Hematopoietic multipotent progenitor cell treated with erythropoietin and hydrocortisone succinate and interleukin-3 and kit ligand, for 17 days (in vitro differentiated cells): ENCODE results near the gene NPVF.
A peak's percentile ranks its signal among the peaks of the same experiment; 100 is the strongest.

ENCODE experiments used
- DNase-seq: peaks from one replicate; pipeline ENCODE4 v3.0.0-alpha.2; 2015; ENCODE audit warnings: low spot score

Gene NPVF, protein sequence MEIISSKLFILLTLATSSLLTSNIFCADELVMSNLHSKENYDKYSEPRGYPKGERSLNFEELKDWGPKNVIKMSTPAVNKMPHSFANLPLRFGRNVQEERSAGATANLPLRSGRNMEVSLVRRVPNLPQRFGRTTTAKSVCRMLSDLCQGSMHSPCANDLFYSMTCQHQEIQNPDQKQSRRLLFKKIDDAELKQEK

DNA sequence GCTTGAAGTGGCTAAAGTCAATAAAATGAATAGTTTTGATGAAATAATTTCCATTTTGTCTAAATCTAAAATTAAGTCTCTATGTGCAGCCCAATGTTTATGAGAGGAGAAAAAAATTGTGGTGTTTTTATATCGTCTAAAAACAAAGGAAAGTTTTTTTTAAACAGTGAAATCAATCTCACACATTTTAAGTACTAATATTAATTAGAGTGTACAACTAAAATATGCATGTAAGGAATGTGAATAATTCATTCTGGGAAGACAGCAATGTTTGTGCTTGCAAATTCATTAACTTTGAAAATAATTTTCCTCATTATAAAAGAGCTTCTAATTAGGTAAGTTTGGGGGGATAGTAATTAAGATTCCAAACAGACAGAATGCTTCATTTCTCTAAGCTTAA, at the start of gene NPVF:
TSS of gene NPVF (minus strand) at position 101 of the 400 bp plus-strand sequence. CDS start at position 54, 47 bp downstream.
- DNase-seq: no peak

DNA sequence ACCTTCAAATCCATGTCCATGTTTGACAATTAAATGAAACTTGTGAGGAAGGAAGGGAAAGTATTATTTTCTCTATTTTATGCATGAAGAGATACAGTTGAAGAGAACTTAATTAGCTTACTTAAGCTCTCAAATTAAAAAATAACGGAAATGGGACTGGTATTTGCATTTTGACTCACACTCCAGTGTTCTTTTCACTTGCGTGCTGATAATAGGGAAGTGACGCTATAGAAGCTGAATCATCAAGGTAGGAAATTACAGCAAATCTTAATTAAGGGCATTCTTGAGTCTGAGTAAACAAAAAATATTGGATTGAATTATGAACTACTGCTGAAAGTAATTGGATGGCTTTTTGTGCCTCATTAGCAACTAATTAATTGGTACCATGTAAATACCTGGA, 44.0 kb upstream of the NPVF start:
- no peak for DNase-seq

DNA sequence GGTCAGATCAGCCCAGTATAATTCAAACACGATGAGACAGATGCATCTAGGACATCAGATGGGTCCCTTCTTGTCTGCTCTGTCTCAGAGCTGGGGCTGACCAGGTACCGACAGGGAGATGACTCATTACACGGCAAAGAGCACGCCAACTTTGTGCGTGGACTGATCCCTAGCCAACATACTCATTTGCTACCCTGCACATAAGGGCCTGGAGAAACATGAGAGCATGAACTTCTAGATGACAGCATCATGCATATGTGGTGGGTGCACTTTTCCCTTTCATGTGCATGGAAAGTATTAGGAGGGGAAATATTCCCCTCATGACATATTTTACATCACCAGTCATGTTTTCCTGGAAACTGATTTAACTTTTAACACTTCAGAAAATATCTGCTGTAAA, 35.1 kb upstream of the NPVF start:
- DNase-seq: no peak

DNA sequence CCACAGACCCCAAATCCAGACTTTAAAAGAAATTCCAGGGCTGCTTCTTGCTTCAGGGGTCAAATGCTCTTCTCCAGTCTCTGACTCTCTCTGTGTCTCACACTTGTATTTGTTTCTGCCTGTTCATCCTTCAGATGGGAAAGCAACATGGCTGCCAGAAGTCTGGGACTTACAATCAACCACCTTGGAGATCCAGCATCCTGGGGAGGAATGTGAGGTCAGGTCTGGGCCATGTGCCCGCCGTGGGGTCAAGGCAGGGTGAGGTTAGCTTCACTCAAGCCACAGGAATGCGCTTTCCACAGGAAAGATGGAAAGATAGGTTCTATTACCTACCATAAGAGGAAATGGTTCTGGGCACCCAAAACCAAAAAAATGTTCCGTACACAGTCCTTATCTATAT, 34.3 kb upstream of the NPVF start:
- DNase-seq: no peak

DNA sequence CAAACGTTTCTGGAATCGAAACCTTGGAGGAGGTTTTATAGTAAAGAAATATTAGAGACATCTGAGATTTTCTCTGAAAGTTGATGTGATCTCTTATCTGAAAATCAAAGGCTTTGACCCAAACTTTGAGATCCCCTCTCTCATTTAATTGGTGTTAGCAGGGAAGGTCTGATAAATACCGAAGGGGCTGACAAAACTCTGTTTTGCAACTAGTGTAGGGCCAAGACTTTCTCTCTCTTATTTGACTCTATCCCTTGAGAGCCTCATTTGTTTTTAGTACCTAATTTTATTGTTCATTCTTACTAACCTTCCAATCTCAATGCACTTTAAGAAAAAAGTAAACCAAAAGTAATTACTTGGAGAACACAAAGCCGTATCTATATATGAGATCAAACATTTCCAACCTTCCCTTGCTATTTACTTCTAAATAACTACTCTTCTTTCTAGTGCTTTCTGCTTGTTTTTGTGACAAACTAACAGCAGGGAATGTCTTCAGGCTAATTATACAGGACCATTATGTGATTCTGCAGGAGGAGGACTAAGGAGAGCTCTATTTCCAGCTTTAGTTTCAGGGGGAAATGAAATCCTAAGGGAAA, 33.4 kb upstream of the NPVF start:
- DNase-seq: no peak

DNA sequence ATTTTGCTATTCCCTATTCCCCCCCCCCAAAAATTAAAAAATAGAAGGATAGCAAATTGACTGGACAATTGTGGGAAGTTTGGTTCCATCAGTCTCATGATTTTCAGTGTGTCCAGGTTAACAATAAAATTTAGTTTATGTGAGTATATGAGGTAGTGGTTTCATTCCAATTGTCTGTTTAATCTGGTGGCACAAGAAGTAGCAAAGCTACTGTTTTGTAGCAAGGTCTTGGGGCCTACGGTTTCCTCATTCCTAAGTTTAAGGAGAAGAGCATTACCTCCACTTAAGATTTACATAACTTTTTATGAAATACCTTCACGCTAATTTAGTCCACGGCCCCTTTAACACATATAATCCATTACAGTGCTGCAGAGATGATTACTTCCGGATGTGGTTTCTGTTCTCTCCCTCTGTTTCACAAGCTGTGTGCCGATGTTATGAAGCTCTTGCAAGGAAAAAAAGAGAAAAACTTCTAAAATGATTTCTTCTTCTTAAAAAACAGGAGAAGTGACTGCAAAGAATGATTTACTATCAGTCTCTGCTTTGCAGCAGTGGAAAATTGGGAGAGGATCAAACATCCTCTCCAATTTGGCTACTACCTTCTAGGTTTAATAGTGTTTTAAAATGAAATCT, 32.7 kb upstream of the NPVF start:
- no peak for DNase-seq

DNA sequence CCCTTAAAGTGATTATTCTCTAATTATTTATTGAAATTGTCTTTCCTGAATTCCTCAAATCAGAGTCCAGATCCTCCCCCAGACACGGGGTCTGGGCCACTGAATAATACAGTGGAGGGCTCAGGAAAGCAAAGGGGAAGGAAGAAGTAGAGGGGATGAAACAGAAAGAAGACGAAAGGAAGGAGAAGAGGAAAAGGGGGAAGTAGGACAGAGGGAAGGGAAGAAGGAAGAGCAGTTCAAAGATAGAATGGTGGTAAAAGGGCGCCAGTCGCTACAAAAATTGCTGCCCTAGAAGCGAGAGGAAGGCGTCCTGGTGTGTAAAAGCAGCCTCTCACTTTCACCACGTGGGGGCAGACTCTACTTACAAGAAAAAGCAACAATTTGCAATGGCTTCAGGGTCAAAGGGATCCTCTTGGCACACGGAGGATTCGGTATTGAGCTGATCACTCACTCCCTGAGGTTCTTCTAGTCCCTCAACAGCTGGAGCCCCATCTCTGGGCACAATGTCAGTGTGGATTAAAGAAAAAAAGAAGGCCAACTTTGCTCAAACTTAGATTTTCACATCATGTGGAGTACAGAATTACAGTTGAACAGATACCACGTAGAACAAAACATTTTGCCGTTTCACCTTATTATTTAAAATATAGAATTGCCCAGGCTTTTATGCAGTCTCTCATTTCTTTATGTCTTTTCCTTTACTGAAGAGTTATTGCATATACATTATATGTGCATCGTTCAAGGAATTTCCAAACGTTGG, 31.4 kb upstream of the NPVF start:
- peak; percentile 12 for DNase-seq

DNA sequence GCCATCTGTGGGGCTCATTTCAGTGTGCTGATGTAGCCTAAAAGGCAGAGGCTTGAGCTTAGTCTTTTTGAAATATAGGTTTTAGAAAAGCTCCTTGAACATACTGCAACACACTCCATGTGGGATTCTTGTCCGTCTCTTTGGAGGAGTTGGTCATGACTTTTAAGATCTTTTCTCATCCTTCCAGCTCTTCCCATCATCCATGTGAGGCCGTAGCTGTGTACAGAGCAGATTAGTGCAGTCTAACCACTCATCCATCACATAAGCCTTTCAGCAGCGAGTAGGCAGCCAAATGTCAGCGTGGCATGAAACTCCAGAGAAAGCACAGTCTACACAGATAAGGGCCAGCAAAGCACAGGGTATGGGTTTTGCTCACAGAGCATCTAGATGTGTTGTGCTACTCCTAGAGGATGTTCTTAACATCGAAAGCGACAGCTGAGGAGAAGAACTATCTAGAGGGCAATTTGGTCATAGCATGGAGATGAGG, 28.1 kb upstream of the NPVF start:
- DNase-seq: no peak

DNA sequence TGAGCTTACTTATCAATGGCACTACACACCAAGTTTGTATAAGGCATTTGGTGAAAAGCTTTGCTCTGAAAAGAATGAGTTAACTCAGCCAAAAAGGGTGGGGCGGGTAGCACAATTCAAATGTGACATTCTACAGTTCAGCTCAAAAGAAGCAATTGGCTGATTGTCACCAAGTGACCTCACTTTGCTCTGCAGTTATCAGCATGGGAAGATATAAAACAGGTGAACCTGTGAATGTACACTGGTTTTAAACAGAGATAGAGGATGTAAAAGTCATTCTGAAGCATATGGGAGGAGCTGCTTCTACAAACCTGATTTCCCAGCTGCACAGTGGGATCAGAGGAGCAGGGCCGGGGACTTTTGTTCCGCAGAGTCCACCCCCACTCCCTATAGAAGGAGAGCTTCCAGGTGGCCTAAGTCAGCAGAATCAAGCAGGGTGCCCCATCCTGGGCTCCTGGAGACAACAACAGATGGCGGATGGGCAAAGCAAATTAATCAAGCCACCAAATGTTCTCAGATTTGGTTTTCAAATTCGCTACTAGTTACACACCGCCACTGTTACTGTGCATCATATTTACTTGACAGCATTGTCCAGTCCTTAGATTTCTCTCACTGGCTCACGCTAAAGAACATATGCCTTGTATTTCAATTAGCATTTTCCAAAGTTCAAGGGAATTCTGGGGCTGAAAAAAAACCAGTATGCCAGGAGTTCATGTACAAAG, 27.5 kb upstream of the NPVF start:
- DNase-seq: no peak

DNA sequence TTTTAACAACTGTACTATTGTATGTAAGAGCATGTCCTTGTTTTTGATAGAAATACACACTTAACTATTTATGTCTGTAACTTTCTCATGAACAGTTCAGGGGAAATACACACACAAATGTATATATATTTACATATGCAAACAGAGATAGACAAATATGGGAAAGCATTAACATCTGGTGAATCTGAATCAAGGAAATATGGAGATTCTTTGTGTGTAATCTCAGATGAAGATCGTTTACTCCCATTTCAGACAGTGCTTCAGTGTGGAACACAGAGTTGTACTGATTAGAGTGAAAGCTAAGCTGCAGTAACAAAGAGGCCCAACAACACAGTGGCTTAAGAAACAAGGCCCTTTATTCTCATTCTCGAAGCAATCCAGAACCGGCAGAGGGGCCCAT, 26.3 kb upstream of the NPVF start:
- no peak for DNase-seq

DNA sequence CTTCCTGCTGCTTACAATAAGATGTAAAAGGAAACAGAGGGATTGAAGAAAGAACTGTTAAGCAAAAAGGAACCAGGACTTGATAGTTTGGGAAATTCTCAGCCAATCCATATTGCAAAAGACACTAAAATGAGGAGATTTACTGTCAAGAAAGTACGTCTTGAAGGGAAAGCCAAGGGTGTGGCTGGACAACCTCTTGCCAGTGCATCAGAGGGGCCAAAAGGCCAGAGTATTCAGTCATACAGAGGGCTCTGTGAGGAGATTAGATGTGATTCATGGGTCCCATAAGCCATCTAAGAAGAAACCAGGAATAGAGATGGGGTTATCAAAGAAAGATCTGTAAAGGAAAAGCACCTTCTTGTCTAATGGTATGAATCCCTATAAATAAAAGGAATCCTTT, 25.4 kb upstream of the NPVF start:
- no peak for DNase-seq

DNA sequence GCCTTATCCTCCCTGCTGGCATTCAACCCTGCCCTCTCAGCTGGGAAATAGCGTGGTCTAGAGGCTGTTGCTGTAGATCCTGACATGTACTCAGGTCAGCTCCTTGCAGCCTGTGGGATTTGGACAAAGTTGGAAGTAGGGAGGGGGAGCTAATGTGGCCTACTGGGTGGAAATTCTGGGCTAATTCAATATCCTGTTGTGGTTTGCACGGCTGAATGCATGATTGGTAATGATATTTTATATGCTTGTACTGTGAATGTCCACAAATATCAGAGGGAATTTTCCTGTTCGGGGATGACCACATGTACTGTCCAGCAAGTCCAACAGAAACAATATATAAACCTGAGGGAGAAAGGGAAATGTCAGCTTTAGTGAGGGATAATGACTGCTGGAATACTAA, 22.1 kb upstream of the NPVF start:
- DNase-seq: no peak

DNA sequence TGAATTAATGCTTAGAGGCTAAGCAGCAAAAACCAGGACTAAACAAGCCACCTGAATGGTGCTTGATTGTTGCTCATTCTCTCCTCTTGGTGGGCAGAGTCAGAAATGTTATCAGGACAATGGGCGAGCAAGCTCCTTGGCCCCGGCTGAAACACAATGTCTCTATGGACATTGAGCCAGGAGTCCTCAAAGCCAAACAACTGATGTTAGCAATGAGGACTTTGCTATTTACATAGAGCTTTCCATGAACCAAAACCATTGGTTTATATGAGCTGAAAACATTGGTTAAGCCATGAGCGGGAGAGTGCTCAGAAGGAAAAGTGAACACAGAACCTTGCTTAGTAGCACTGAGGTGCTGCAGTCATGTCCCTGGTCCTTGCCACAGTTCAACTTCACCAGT, 21.5 kb upstream of the NPVF start:
- no peak for DNase-seq

DNA sequence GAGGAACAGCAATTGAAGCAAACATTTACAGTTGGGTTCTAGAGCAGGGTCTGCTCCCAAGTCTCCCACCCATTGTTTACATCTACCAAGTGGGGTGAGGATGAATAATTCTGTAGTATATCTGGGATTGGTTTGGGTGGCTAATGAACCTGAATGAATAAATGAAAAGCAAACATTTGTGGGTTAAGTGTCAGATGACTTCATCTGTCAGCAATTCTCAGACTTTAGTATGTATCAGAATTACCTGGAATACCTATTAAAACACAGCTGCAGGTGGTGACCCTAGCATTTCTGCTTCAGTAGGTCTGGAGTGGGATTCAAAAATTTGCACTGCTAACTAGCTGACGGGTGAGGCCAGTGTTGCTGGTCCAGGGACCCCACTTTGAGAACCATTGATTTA, 18.0 kb upstream of the NPVF start:
- DNase-seq: no peak

DNA sequence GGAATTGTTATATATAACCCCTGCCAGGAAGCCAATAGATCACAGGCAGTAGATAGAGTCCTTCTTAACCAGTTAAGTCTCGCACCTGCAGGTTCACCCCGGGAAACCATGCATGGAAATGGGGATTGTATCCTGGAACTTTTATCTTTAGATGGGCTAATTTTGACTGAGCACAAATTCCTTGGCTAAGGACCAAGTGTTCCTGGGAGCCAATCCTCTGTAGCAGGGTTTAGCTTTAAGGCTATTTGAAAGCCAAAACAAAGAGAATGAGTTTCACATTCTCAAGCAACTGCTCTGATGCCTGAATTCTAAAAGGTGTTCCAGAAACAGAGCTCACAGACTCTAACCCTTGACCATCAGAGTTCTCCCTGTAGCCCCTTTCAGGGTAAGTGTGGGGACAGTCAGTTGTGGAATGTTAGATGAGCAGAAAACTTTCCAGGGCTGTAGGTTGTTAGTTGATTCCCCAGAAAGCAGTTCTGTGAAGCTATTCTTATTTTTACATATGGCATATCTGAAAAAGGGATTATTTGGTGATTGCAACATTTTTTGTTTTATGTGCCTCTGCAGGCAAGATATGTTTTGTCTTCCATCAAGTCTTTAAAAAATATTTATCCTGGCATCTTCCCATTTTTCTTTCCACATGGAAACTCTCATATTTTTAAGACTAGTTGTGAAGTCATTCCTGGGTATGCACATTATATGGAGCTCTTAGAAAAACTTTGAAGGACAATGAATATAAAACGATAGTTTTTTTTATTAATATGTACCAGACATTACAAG, 16.2 kb upstream of the NPVF start:
- DNase-seq: no peak

DNA sequence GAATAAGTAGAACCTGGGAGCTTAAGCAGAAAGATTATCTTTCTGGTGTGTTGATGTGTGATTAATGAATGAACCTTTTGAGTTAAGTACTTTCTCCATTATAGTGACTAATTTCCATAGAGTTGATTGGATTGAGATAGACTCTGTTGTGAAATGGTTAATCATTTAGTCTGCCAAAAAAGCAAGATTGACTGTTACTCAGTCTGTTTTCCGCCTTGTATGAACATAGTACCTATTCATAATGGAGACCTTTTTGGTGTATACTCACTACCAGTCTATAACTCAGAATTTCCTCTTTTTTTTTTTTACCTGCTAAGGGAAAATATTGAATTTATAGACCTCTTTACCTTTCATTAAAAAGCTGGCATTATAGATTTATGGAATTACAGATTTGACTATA, 14.4 kb upstream of the NPVF start:
- no peak for DNase-seq

DNA sequence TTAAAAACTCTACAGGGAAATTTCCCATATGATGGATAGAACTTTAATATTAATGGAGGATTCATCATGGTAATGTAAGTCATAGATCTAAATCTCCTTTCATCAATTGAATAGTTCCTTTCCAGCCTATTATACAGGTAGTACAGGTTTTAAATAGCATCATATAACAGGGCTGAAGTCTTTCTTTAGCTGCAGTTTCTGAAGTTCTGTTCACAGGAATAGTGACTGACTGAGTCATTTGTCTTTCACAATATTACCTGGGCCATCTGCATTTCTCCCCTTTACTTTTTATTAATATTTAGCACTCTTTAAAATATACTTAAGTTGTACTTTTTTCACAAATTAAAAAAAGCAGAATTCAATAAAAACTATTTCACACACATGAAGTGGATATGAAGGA, 12.6 kb upstream of the NPVF start:
- DNase-seq: no peak

DNA sequence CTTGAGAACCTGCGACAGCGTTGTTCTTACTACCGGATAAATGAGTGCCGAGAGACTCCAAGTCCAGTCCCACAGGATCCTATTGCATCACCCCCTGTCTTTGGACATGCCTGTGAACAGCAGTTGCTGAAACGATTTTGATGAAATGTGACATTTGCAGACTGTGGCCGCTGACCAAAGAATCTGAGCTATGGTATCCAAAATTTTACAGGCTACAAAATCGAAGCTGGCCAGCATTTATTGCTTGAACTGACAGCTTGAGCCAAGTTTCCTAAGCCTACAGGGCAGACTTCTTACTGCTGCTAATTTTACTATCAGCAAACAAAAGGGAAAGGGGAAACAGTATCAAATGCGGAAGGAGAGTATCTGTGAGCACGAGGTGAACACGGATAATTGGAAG, 12.1 kb upstream of the NPVF start:
- no peak for DNase-seq

DNA sequence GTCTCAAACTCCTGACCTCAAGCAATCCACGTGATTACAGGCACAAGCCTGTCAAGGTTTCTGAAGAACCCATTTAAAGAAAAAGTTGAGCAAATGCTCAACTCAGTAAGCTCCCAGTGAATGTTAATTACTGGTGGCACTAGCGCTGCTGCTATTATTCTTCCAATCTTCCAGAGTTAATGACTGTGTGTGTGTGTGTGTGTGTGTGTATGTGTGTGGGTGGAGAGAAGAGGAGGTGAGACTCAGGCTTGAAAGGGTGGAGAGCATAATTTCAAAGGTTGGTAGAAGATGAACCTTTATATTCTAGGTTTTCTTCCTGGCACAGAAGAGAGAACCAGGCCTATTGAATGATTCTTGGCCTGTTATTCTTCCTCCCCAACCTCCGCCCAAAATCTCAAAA, 11.6 kb upstream of the NPVF start:
- DNase-seq: no peak

DNA sequence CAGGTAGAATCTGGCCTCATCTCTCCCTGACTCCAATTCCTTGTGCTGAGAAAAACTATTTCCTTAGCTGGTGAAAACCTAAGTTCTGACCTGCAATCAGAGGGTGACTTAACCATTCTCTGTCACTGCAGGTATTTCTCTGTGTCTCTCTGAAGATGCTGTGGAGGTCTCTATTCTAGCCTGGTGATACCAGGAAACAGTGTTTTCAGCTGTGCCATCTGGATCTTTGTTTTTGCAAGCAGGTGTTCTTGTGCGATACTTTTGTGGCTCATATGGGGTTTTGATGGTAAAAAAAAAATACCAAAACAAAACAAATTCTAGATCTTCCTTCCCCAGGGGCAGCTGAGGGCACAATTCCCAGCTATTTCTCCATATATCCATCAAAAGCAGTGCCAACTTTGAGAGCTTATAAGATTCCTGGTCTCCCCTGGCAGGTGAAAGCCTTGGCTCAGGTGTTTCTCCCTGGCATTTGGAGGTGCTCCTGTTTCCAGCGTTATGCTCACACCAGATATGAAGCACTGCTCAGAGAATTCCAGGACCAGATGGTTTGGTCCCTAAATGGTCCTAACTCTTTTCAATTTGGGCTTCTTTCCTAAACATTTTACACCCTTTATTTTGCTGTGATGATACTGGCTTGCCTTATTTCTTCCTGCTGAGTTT, 9.9 kb upstream of the NPVF start:
- DNase-seq: no peak

DNA sequence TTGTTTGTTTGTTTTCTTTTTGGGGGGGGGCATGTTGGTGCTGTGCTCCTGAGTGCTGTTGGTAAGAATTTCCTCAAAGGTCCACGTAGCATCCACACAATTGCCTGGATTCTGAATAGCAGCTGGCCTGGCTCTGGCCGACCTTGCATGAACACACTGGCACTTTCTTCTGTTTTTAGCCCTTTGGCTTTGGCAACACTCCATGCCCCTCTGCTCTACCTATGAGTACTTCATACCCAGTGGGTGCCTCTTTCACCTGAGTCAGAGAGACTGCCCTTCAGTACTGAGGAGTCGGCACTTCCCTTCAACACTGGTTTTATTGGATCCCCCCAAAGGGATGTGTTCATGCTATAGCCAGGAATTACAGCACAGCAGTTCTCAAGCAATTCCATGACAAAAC, 7.2 kb upstream of the NPVF start:
- DNase-seq: no peak
